ENCODE results near the gene BUD13. TPM values are rescaled to one million over a fixed set of nuclear protein-coding genes. Genes with fewer than 3 reads are reported as not detected.

The BUD13 gene
- total and polyA plus RNA-seq, 2 of the 13 experiments (the other 11 are each of a cell fraction or from before 2014, with no cell fraction given): 13.3 to 25.9 TPM

DNA sequence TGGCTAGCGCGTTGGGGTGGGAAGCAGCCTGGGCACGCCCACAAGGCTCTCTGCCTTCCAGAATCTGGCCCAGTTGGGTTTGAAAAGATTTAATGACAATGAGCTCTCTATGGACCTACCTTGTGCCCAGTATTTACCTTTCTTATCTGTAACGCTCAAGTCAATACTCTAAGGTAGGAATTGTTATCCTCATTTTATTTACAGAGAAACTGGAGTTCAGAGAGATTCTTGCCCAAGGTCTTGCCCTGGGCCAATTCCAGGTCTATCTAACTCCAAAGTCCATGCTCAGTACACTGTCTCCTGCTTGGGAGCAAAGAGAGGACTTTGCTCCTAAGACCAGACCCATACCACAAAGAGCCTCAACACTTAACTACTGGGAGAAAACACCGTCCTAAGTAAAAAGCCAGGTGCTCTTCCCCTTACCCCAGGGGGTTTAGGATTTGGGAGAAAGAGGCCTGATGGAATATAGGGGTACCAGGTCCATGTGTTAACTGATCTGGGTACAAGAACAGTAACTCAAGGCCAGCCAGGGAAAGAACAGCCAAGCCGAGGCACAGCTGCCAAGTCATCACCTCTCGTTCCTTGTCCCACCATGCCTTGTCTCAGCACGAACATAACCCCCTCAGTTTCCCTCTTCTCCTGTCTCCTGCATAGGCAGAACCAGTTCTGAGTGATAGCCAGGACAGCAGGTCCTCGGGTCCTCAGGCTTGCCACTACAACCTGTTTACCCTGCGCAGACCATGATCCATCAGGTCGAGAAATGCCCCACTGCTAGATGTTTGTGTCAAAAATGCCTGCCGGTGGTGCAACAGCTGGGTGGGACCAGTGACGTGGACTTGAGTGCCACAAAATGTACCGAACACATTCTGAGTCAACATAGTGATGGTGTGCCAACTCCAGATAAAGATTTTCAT, 35.7 kb upstream of the BUD13 start (continued):
- TF ChIP-seq, protein P1, sequence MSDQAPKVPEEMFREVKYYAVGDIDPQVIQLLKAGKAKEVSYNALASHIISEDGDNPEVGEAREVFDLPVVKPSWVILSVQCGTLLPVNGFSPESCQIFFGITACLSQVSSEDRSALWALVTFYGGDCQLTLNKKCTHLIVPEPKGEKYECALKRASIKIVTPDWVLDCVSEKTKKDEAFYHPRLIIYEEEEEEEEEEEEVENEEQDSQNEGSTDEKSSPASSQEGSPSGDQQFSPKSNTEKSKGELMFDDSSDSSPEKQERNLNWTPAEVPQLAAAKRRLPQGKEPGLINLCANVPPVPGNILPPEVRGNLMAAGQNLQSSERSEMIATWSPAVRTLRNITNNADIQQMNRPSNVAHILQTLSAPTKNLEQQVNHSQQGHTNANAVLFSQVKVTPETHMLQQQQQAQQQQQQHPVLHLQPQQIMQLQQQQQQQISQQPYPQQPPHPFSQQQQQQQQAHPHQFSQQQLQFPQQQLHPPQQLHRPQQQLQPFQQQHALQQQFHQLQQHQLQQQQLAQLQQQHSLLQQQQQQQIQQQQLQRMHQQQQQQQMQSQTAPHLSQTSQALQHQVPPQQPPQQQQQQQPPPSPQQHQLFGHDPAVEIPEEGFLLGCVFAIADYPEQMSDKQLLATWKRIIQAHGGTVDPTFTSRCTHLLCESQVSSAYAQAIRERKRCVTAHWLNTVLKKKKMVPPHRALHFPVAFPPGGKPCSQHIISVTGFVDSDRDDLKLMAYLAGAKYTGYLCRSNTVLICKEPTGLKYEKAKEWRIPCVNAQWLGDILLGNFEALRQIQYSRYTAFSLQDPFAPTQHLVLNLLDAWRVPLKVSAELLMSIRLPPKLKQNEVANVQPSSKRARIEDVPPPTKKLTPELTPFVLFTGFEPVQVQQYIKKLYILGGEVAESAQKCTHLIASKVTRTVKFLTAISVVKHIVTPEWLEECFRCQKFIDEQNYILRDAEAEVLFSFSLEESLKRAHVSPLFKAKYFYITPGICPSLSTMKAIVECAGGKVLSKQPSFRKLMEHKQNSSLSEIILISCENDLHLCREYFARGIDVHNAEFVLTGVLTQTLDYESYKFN (CRISPR knock-in tag; conservative IDR thresholded peaks at IDR 0.05): peak; percentile 99
- TF ChIP-seq, protein P2, sequence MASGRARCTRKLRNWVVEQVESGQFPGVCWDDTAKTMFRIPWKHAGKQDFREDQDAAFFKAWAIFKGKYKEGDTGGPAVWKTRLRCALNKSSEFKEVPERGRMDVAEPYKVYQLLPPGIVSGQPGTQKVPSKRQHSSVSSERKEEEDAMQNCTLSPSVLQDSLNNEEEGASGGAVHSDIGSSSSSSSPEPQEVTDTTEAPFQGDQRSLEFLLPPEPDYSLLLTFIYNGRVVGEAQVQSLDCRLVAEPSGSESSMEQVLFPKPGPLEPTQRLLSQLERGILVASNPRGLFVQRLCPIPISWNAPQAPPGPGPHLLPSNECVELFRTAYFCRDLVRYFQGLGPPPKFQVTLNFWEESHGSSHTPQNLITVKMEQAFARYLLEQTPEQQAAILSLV (CRISPR knock-in tag; IDR thresholded peaks at IDR 0.05; ENCODE audit: borderline replicate concordance): no peak
- no peak for TF ChIP-seq ZNF234 (CRISPR knock-in tag; conservative IDR thresholded peaks at IDR 0.05)
- peak; percentile 23 for TF ChIP-seq KLF6 (CRISPR knock-in tag; IDR thresholded peaks at IDR 0.05)
- TF ChIP-seq MAFF (IDR thresholded peaks at IDR 0.05; ENCODE audit: low read depth, low read length): no peak
- TF ChIP-seq KDM1A (CRISPR knock-in tag; IDR thresholded peaks at IDR 0.05): peak; percentile 87
- TF ChIP-seq GZF1 (CRISPR knock-in tag; IDR thresholded peaks at IDR 0.05): no peak
- TF ChIP-seq ZNF616 (CRISPR knock-in tag; IDR thresholded peaks at IDR 0.05; ENCODE audit: low read depth): peak; percentile 12; the same call in 1 of the 2 replicates
- TF ChIP-seq ZFP36L2 (CRISPR knock-in tag; IDR thresholded peaks at IDR 0.05): no peak
- TF ChIP-seq, protein P3, sequence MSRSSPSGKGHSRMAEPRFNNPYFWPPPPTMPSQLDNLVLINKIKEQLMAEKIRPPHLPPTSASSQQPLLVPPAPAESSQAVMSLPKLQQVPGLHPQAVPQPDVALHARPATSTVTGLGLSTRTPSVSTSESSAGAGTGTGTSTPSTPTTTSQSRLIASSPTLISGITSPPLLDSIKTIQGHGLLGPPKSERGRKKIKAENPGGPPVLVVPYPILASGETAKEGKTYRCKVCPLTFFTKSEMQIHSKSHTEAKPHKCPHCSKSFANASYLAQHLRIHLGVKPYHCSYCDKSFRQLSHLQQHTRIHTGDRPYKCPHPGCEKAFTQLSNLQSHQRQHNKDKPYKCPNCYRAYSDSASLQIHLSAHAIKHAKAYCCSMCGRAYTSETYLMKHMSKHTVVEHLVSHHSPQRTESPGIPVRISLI (CRISPR knock-in tag; IDR thresholded peaks at IDR 0.05; ENCODE audit: borderline replicate concordance): peak; percentile 48; the same call in 1 of the 2 replicates
- TF ChIP-seq SALL1 (CRISPR knock-in tag; IDR thresholded peaks at IDR 0.05): peak; percentile 90
- no peak for TF ChIP-seq ZNF44 (CRISPR knock-in tag; IDR thresholded peaks at IDR 0.05)
- no peak for TF ChIP-seq ZNF549 (CRISPR knock-in tag; IDR thresholded peaks at IDR 0.05)
- no peak for TF ChIP-seq ZNF572 (CRISPR knock-in tag; IDR thresholded peaks at IDR 0.05)
- TF ChIP-seq, protein P4, sequence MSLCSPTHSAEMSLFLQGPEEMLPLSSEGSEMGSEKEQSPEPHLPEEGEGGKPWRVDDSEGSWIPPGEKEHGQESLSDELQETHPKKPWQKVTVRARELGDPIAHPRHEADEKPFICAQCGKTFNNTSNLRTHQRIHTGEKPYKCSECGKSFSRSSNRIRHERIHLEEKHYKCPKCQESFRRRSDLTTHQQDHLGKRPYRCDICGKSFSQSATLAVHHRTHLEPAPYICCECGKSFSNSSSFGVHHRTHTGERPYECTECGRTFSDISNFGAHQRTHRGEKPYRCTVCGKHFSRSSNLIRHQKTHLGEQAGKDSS (CRISPR knock-in tag; IDR thresholded peaks at IDR 0.05; ENCODE audit: borderline replicate concordance, low read depth): no peak; the same call in 1 of the 2 replicates
- peak; percentile 70 for TF ChIP-seq ZKSCAN8 (CRISPR knock-in tag; IDR thresholded peaks at IDR 0.05; ENCODE audit: borderline replicate concordance)
- no peak for TF ChIP-seq FOSL1 (CRISPR knock-in tag; IDR thresholded peaks at IDR 0.05; ENCODE audit: borderline replicate concordance)
- TF ChIP-seq ZSCAN31 (CRISPR knock-in tag; IDR thresholded peaks at IDR 0.05; ENCODE audit: low read depth): 0 out of 2 replicates have a peak, but pooled peaks have one; percentile 25
- 0 out of 2 replicates have a peak, but pooled peaks have one; percentile 8 for TF ChIP-seq NFYC (CRISPR knock-in tag; IDR thresholded peaks at IDR 0.05)
- TF ChIP-seq THYN1 (CRISPR knock-in tag; IDR thresholded peaks at IDR 0.05; ENCODE audit: borderline replicate concordance, low read depth): no peak
- no peak for TF ChIP-seq ZNF674 (CRISPR knock-in tag; IDR thresholded peaks at IDR 0.05; ENCODE audit: low read depth)
- peak; percentile 86 for TF ChIP-seq TEAD3 (CRISPR knock-in tag; optimal IDR thresholded peaks at IDR 0.05; ENCODE audit: borderline replicate concordance)

All from HepG2 (cell line).